ENCODE results near the gene MAPK13. TPM values are rescaled to one million over a fixed set of nuclear protein-coding genes. Genes with fewer than 3 reads are reported as not detected.

The MAPK13 gene
- total RNA-seq, 1 experiment from 2014 or later = 13.6 TPM

- no peak for TF ChIP-seq ATF2 (CRISPR knock-in tag; IDR thresholded peaks at IDR 0.05; ENCODE audit: borderline replicate concordance, low read depth)
- no peak for TF ChIP-seq ZNF671 (CRISPR knock-in tag; IDR thresholded peaks at IDR 0.05)
- no peak for TF ChIP-seq USF2 (CRISPR knock-in tag; IDR thresholded peaks at IDR 0.05)
- TF ChIP-seq ERG (CRISPR knock-in tag; IDR thresholded peaks at IDR 0.05) = no peak
- no peak for TF ChIP-seq IRF1 (CRISPR knock-in tag; IDR thresholded peaks at IDR 0.05)
- no peak for TF ChIP-seq SMAD3 (CRISPR knock-in tag; IDR thresholded peaks at IDR 0.05; ENCODE audit: borderline replicate concordance)
- no peak for TF ChIP-seq GABPB1 (CRISPR knock-in tag; IDR thresholded peaks at IDR 0.05)
- no peak for TF ChIP-seq HMGA2 (CRISPR knock-in tag; IDR thresholded peaks at IDR 0.05)
- TF ChIP-seq NFYB (CRISPR knock-in tag; conservative IDR thresholded peaks at IDR 0.05; ENCODE audit: low read depth) = no peak
- no peak for TF ChIP-seq ATF3 (CRISPR knock-in tag; conservative IDR thresholded peaks at IDR 0.05)
- no peak for TF ChIP-seq TP53 (CRISPR knock-in tag; IDR thresholded peaks at IDR 0.05)
These were observed 11.6 kb downstream of the MAPK13 start (continued) for GRCh38 chr6:36141961-36142360.

- Mint-ChIP-seq H3K4me1 (peaks cover 26% of the 10 kb centered on the region), H3K36me3 (peaks cover 1% of the 10 kb centered on the region), H3K27me3 (ENCODE audit: low read depth) (peaks cover 5% of the 10 kb centered on the region), H3K27ac (no peak overlapping the region), H3K9me3 (peaks cover 20% of the 10 kb centered on the region), H3K4me3 (no peak overlapping the region)
- ChIA-PET POLR2A (interaction anchor here (0.6 kb wide), 1 partner anchor 178 kb away, joined by 3 read pairs; no protein-coding TSS in a partner anchor), CTCF (interaction anchor here (0.8 to 1.0 kb wide), 2 partner anchors 19 to 100 kb away, joined by 3 read pairs; no protein-coding TSS in a partner anchor)
- DNase-seq (ENCODE audit: low spot score) (no peak), ATAC-seq (no peak)
- TF ChIP-seq RELA (CRISPR knock-in tag; IDR thresholded peaks at IDR 0.05; ENCODE audit: borderline replicate concordance) (no peak), CBFB (CRISPR knock-in tag; IDR thresholded peaks at IDR 0.05; ENCODE audit: low read depth) (no peak), GRHL2 (CRISPR knock-in tag; IDR thresholded peaks at IDR 0.05; ENCODE audit: insufficient replicate concordance, severe bottlenecking) (no peak), IRF2 (CRISPR knock-in tag; IDR thresholded peaks at IDR 0.05; ENCODE audit: borderline replicate concordance, low read depth) (no peak), ZNF232 (CRISPR knock-in tag; IDR thresholded peaks at IDR 0.05) (no peak), KAT7 (CRISPR knock-in tag; IDR thresholded peaks at IDR 0.05; ENCODE audit: borderline replicate concordance) (no peak), PRDM15 (CRISPR knock-in tag; IDR thresholded peaks at IDR 0.05) (no peak), USF2 (CRISPR knock-in tag; IDR thresholded peaks at IDR 0.05) (no peak), E2F1 (CRISPR knock-in tag; IDR thresholded peaks at IDR 0.05) (no peak), SMAD3 (CRISPR knock-in tag; IDR thresholded peaks at IDR 0.05; ENCODE audit: borderline replicate concordance) (no peak), ZBTB43 (CRISPR knock-in tag; IDR thresholded peaks at IDR 0.05) (no peak)
These were observed 12.9 kb downstream of the MAPK13 start for GRCh38 chr6:36142971-36143838.

All from WTC11 (cell line).